Kidney (tissue), 14 donors: ENCODE data around the gene CLN6. TPM values are rescaled to one million over a fixed set of nuclear protein-coding genes. Genes with fewer than 3 reads are reported as not detected.

Source experiments
- DNase-seq, 5 donors: peaks; one replicate each; pipeline ENCODE4 v3.0.0-alpha.2; 2013 to 2020
- FAIRE-seq: peaks from 2 replicates; lab custom pipeline; 2012; peaks lifted over from hg19 to GRCh38; lab: Jason Lieb, UNC
- H3K27ac ChIP-seq, 2 donors: one replicate each; pipeline ENCODE4 v1.7.0; 2013; ENCODE audit warnings: low read depth in 2 of 2, low read length in 2 of 2, inconsistent platforms in 1 of 2
- H3K27me3 ChIP-seq: one replicate; pipeline ENCODE4 v1.7.1; 2013; ENCODE audit warnings: low read length, inconsistent platforms; ENCODE audit not compliant: control insufficient read depth, insufficient read depth
- H3K36me3 ChIP-seq, 3 donors: one replicate each; pipeline versions ENCODE4 v1.7.0 to v1.7.1; 2013; ENCODE audit warnings: low read length in 3 of 3, control low read depth in 1 of 3, inconsistent platforms in 1 of 3; ENCODE audit not compliant: insufficient read depth in 3 of 3, control insufficient read depth in 2 of 3
- H3K4me1 ChIP-seq, 3 donors: one replicate each; pipeline versions ENCODE4 v1.7.0 to v1.7.1; 2013; ENCODE audit warnings: low read length in 3 of 3, inconsistent platforms in 1 of 3, low read depth in 1 of 3; ENCODE audit not compliant: control insufficient read depth in 2 of 3, insufficient read depth in 2 of 3
- H3K4me3 ChIP-seq, 3 donors: one replicate each; pipeline versions ENCODE4 v1.7.0 to v1.8.1; 2013; ENCODE audit warnings: low read length in 3 of 3, control low read depth in 1 of 3, inconsistent platforms in 1 of 3
- H3K9ac ChIP-seq, 3 donors: one replicate each; pipeline versions ENCODE4 v1.7.0 to v1.7.1; 2013; ENCODE audit warnings: low read length in 3 of 3, control low read depth in 1 of 3, inconsistent platforms in 1 of 3
- H3K9me3 ChIP-seq, 3 donors: one replicate each; pipeline versions ENCODE4 v1.7.0 to v1.7.1; 2013; ENCODE audit warnings: low read length in 3 of 3, control low read depth in 1 of 3, inconsistent platforms in 1 of 3; ENCODE audit not compliant: control insufficient read depth in 2 of 3, insufficient read depth in 1 of 3
- intact Hi-C: fragments of 100-400 bp; cut with DNase I; formaldehyde crosslinking; loops from one replicate; pipeline ENCODE4 v1.11.1; 2022
- polyA plus RNA-seq: library from polyadenylated mRNA; stranded (reverse); fragments of 350-450 nt; fragmentation: Illumina TruSeq; extraction: RNeasy Lipid Tissue Mini Kit (QIAGEN cat#74804); gene quantifications from one replicate; pipeline ENCODE4 v1.2.3, GENCODE V29; 2014; ENCODE audit warnings: low read depth, low replicate concordance; ENCODE audit not compliant: insufficient read depth
- total RNA-seq: library from RNA; stranded (reverse); fragmentation: NEBNext Ultra II Directional; extraction: Animal tissue kit (Norgen Biotek cat#: 25700); gene quantifications from one replicate; pipeline ENCODE4 v1.2.1, GENCODE V29; 2021
- TF ChIP-seq, protein P1 (sequence below): IDR thresholded peaks from 3 replicates; pipeline ENCODE4 v1.5.1; 2012; ENCODE audit warnings: mild to moderate bottlenecking, moderate library complexity, borderline replicate concordance; ENCODE audit not compliant: insufficient read depth; ENCODE audit errors: extremely low read depth
- donor health status: control.
- donor health status: control.
- donor health status: control.
- donor health status: control.
- donor health status: control.
- donor health status: DM: yes; HTN: yes; CAD: no.
- donor health status: Normal renal cell carcinoma (clear cell type).

CLN6 gene
- total and polyA plus RNA-seq, 2 donors from 2014 or later = 30.8 to 36.6 TPM

DNA sequence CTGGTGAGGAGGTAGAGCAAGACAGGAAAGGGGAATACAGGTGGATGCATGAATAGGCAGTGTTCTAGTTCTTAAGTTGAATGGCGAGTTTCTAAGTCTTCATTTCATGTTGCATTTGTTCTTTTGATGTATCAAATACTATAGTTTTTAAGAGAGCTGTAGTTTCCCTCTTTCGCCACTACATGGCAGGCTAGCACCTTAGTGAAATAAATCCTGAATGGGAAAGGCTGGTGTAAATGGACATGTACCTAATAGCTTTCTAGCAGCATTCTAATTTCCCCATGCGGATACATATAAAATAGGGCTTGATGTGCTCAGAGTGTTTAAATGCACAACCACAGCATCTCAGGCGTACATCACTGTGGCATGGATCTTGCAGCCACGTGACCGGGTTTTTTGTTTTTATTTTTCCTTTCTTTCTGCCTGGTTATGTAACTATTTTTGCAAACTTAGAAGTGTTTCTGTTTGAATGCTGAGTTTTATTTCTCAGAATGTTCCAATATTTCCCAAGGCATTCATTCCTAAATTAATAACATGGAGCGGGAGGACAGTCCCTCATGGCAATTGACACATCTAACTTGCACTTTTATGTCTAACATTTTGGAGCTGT lies 23.5 kb upstream of the CLN6 start:
- Histone ChIP-seq H3K9me3 (no peaks in the 10 kb centered on the region), H3K36me3 (no peaks in the 10 kb centered on the region), H3K9ac (no peak overlapping the region), H3K4me3 (peak overlapping the region in 1 of 3 donors; percentile 3), H3K4me1 (peaks cover 0 to 7% (median 0%) of the 10 kb centered on the region in 3 donors), H3K27ac (no peak overlapping the region), H3K27me3 (no peaks in the 10 kb centered on the region)
- TF ChIP-seq, protein P1, sequence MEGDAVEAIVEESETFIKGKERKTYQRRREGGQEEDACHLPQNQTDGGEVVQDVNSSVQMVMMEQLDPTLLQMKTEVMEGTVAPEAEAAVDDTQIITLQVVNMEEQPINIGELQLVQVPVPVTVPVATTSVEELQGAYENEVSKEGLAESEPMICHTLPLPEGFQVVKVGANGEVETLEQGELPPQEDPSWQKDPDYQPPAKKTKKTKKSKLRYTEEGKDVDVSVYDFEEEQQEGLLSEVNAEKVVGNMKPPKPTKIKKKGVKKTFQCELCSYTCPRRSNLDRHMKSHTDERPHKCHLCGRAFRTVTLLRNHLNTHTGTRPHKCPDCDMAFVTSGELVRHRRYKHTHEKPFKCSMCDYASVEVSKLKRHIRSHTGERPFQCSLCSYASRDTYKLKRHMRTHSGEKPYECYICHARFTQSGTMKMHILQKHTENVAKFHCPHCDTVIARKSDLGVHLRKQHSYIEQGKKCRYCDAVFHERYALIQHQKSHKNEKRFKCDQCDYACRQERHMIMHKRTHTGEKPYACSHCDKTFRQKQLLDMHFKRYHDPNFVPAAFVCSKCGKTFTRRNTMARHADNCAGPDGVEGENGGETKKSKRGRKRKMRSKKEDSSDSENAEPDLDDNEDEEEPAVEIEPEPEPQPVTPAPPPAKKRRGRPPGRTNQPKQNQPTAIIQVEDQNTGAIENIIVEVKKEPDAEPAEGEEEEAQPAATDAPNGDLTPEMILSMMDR = peak; percentile 80
- FAIRE-seq (peak; percentile 68), DNase-seq (peak in 3 of 5 donors; percentile 29 to 93 (median 84))
- intact Hi-C loops = no loop called here

DNA sequence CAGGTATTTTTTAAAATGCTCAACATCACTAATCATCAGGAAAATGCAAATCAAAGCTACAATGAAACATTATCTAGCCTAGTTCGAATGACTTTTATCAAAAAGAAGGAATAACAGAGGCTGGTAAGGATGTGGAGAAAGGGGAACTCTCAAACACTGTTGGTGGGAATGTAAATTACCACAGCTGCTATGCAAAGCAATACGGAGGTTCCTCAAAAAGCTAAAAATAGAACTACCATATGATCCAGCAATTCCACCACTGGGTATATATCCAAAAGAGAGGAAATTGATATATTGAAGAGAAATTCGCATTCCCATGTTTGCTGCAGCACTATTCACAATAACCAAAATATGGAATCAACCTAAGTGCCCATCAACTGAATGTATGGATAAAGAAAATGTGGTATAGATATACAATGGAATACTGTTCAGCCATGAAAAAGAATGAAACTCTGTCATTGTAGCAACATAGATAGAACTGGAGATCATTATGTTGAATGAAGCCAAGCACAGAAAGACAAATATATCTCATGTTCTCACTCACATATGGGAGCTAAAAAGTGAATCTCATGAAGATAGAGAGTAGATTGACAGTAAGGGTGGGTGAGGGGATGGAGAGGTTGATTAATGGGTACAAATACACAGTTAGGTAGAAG lies 19.7 kb upstream of the CLN6 start:
- intact Hi-C loops = no loop called here
- no peak for FAIRE-seq
- TF ChIP-seq, protein P1 = no peak
- no peak overlapping the region for H3K9ac ChIP-seq
- no peaks in the 10 kb centered on the region for H3K27me3 ChIP-seq
- H3K27ac ChIP-seq = no peak overlapping the region
- H3K9me3 ChIP-seq = peaks cover 0 to 6% (median 0%) of the 10 kb centered on the region in 3 donors
- no peak overlapping the region for H3K4me3 ChIP-seq
- no peaks in the 10 kb centered on the region for H3K36me3 ChIP-seq
- H3K4me1 ChIP-seq = peaks cover 0 to 4% (median 0%) of the 10 kb centered on the region in 3 donors
- no peak for DNase-seq

DNA sequence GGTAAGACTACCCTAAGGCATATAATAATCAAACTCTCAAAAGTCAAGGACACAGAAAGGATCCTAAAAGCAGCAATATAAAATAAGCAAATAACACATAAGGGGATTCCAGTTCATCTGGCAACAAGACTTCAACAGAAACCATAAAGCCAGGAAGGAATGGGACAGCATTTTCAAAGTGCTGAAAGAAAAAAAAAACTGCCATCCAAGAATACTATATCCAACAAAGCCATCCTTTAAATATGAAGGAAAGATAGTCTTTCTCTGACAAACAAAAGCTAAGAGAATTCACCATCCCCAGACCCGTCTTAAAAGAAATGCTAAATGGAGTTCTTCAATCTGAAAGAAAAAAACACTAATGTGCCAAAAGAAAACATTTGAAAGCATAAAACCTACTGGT lies 14.7 kb upstream of the CLN6 start:
- H3K36me3 ChIP-seq = no peaks in the 10 kb centered on the region
- no peak overlapping the region for H3K9ac ChIP-seq
- no peak for FAIRE-seq
- H3K4me1 ChIP-seq = no peaks in the 10 kb centered on the region
- H3K27me3 ChIP-seq = no peaks in the 10 kb centered on the region
- no peak overlapping the region for H3K27ac ChIP-seq
- peaks cover 0 to 7% (median 0%) of the 10 kb centered on the region in 3 donors for H3K9me3 ChIP-seq
- TF ChIP-seq, protein P1 = no peak
- intact Hi-C loops = no loop called here
- no peak overlapping the region for H3K4me3 ChIP-seq
- DNase-seq = no peak
